PC-9 (cell line): ENCODE data around the gene TMEM208. TPM values are rescaled to one million over a fixed set of nuclear protein-coding genes. Genes with fewer than 3 reads are reported as not detected.

Experiments used
- BruUV-seq: library from RNA; stranded (reverse); fragments of 400-500 nt; replicated peaks from 2 replicates; lab custom pipeline; 2021; lab: Mats Ljungman, UMichigan
- CTCF ChIA-PET: fragments of 300-600 bp; sonication (Branson Sonifier 250); formaldehyde crosslinking; loops from one replicate; lab custom pipeline; 2022; ENCODE audit warnings: antibody characterized with exemption; lab: Charles Lee
- POLR2A ChIA-PET: fragments of 300-600 bp; sonication (Branson Sonifier 250); formaldehyde crosslinking; loops from one replicate; lab custom pipeline; 2022; ENCODE audit warnings: antibody characterized with exemption; ENCODE audit not compliant: unreplicated experiment; lab: Charles Lee
- DNase-seq, 2 experiments: peaks; one replicate each; pipeline versions ENCODE4 v3.0.0 to v3.0.0-alpha.2; 2015 to 2022; ENCODE audit warnings: mixed read lengths in 1 of 2
- H2AFZ ChIP-seq: fragments of 200-600 bp; sonication (generic); 2 replicates; pipeline ENCODE4 v1.8.1; 2017; ENCODE audit warnings: antibody characterized with exemption
- H3F3A ChIP-seq: fragments of 200-600 bp; sonication (generic); 2 replicates; pipeline ENCODE4 v1.8.1; 2017; ENCODE audit warnings: antibody characterized with exemption, mild to moderate bottlenecking, low read depth; ENCODE audit not compliant: insufficient read depth
- H3K27ac ChIP-seq: fragments of 200-600 bp; sonication (generic); 2 replicates; pipeline ENCODE4 v1.6.1; 2016; ENCODE audit warnings: mixed run types
- H3K27me3 ChIP-seq: fragments of 200-600 bp; sonication (generic); 2 replicates; pipeline ENCODE4 v1.6.1; 2016; ENCODE audit warnings: low read depth, mixed run types; ENCODE audit not compliant: insufficient read depth
- H3K36me3 ChIP-seq: fragments of 200-600 bp; sonication (generic); 2 replicates; pipeline ENCODE4 v1.6.1; 2016; ENCODE audit warnings: low read depth, mixed run types
- H3K4me1 ChIP-seq: fragments of 200-600 bp; sonication (generic); replicated peaks from 2 replicates; pipeline ENCODE4 v1.6.1; 2016; ENCODE audit warnings: mixed run types; ENCODE audit not compliant: insufficient read depth
- H3K4me2 ChIP-seq: fragments of 200-600 bp; sonication (generic); 2 replicates; pipeline ENCODE4 v1.6.1; 2017; ENCODE audit warnings: mixed run types
- H3K4me3 ChIP-seq: fragments of 200-600 bp; sonication (generic); 2 replicates; pipeline ENCODE4 v1.6.1; 2016; ENCODE audit warnings: mixed run types
- H3K79me2 ChIP-seq: fragments of 200-600 bp; sonication (generic); 2 replicates; pipeline ENCODE4 v1.6.1; 2017; ENCODE audit warnings: low read depth, mixed run types
- H3K9me2 ChIP-seq: fragments of 200-600 bp; sonication (generic); 2 replicates; pipeline ENCODE4 v1.8.1; 2017; ENCODE audit warnings: mild to moderate bottlenecking; ENCODE audit not compliant: insufficient read depth
- H3K9me3 ChIP-seq: fragments of 200-600 bp; sonication (generic); 2 replicates; pipeline ENCODE4 v1.8.1; 2016; ENCODE audit warnings: low read depth; ENCODE audit not compliant: insufficient read depth
- H4K20me1 ChIP-seq: fragments of 200-600 bp; sonication (generic); 2 replicates; pipeline ENCODE4 v1.8.1; 2017; ENCODE audit not compliant: insufficient read depth
- EZH2 ChIP-seq: fragments of 200-600 bp; sonication (generic); IDR thresholded peaks from 2 replicates; pipeline ENCODE4 v1.8.0; 2017; ENCODE audit warnings: antibody characterized with exemption, low read depth
- intact Hi-C: fragments of 100-400 bp; cut with micrococcal nuclease; formaldehyde crosslinking; loops from one replicate; pipeline ENCODE4 v1.10.0; 2022; ENCODE audit not compliant: unreplicated experiment
- total RNA-seq: library from RNA; stranded (reverse); gene quantifications from 2 replicates; pipeline ENCODE4 v1.2.3, GENCODE V29; 2021
- TF ChIP-seq, protein P1 (sequence below): fragments of 200-600 bp; sonication (generic); conservative IDR thresholded peaks from 2 replicates; pipeline ENCODE4 v1.6.1; 2017; ENCODE audit warnings: mixed run types, antibody characterized with exemption, mild to moderate bottlenecking, moderate library complexity

Gene TMEM208
- total RNA-seq, 1 experiment from 2014 or later = 39.5 TPM

DNA sequence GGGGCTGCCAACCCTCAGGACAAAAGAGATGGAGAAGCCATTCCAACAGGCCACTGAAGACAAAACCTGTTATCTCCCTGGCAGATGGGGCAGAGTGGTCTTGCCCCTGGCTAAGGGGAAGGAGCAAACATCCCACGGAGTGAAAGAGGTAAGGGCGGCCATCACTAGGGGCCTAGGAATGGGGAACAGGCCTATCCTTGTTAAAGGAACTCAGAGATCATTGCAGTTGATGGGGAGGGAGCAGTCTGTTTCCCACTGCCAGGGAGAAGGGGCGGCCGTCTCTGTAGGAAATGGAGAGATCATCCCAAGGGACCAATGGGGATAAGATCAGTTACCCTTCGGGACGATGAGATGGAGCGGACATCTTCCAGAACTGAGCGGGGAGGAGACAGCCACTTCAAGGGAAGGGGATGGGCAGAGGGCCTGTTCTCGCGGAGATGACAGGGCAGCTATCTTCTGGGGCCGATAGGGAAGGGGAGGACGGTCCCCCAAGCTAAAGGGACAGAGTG is 581 bp upstream of the TMEM208 start:
- TSS peak; percentile 37 for BruUV-seq

DNA sequence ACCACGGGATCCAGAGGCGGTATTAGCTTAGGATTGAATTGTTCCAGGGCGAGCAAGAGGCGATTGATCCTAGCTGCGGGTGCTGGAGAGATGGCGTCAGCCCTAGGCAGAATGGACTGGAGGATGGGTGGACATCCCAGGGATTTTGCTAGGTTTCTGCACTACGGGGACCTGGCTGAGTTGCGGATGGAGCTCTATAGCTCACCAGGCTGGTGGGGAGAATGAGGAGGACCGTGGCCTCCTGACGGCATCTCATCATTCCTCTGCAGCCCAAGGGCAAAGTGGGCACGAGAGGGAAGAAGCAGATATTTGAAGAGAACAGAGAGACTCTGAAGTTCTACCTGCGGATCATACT is 614 bp downstream of the TMEM208 start:
- Histone ChIP-seq H3K79me2 (peaks cover 16% of the 10 kb centered on the region), H3K4me1 (peaks cover 15% of the 10 kb centered on the region), H2AFZ (peak overlapping the region; percentile 82), H3K27me3 (no peaks in the 10 kb centered on the region), H3K9me3 (no peaks in the 10 kb centered on the region), H3F3A (peaks cover 13% of the 10 kb centered on the region; the same call in 1 of the 2 replicates), H3K36me3 (0 out of 2 replicates have a peak, but pooled peaks cover 5% of the 10 kb centered on the region), H3K27ac (peak overlapping the region; percentile 20; the same call in 1 of the 2 replicates), H3K4me3 (peak overlapping the region; percentile 91), H3K9me2 (no peaks in the 10 kb centered on the region), H3K4me2 (peak overlapping the region; percentile 90), H4K20me1 (no peaks in the 10 kb centered on the region)
- no TSS peak for BruUV-seq
- ChIA-PET CTCF (interaction anchor here (0.8 to 1.1 kb wide), 2 partner anchors 13 to 294 kb away, joined by 3 read pairs; no protein-coding TSS in a partner anchor), POLR2A (interaction anchor here (0.6 to 1.6 kb wide), 4 partner anchors 19 to 311 kb away, joined by 4 to 16 read pairs (median 11); partner anchors contain the start of gene FHOD1)
- intact Hi-C loops = loop anchor here (1.0 to 2.0 kb wide), 2 partner anchors 14 to 19 kb away; partner anchors contain the start of gene FHOD1
- DNase-seq = no peak
- no peak for TF ChIP-seq EZH2
- TF ChIP-seq, protein P1, sequence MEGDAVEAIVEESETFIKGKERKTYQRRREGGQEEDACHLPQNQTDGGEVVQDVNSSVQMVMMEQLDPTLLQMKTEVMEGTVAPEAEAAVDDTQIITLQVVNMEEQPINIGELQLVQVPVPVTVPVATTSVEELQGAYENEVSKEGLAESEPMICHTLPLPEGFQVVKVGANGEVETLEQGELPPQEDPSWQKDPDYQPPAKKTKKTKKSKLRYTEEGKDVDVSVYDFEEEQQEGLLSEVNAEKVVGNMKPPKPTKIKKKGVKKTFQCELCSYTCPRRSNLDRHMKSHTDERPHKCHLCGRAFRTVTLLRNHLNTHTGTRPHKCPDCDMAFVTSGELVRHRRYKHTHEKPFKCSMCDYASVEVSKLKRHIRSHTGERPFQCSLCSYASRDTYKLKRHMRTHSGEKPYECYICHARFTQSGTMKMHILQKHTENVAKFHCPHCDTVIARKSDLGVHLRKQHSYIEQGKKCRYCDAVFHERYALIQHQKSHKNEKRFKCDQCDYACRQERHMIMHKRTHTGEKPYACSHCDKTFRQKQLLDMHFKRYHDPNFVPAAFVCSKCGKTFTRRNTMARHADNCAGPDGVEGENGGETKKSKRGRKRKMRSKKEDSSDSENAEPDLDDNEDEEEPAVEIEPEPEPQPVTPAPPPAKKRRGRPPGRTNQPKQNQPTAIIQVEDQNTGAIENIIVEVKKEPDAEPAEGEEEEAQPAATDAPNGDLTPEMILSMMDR = no peak

More for the DNA sequence above, 581 bp upstream of the TMEM208 start:
- no peak for DNase-seq
- Histone ChIP-seq H3K27me3 (no peaks in the 10 kb centered on the region), H3K36me3 (0 out of 2 replicates have a peak, but pooled peaks cover 5% of the 10 kb centered on the region), H4K20me1 (no peaks in the 10 kb centered on the region), H3K4me3 (peak overlapping the region; percentile 91), H3K27ac (no peak overlapping the region), H3K4me2 (peak overlapping the region; percentile 90), H3K9me3 (no peaks in the 10 kb centered on the region), H3K79me2 (peaks cover 16% of the 10 kb centered on the region), H3K4me1 (peaks cover 15% of the 10 kb centered on the region), H3F3A (peaks cover 13% of the 10 kb centered on the region; the same call in 1 of the 2 replicates), H3K9me2 (no peaks in the 10 kb centered on the region), H2AFZ (peak overlapping the region; percentile 82)
- CTCF ChIA-PET = interaction anchor here (0.6 to 1.2 kb wide), 6 partner anchors 10 to 295 kb away, joined by 3 to 5 read pairs (median 3); no protein-coding TSS in a partner anchor
- POLR2A ChIA-PET = interaction anchor here (0.6 to 1.6 kb wide), 9 partner anchors 10 to 85 kb away, joined by 3 to 16 read pairs (median 5); partner anchors contain the start of gene FHOD1
- intact Hi-C loops = loop anchor here (2.0 kb wide), 1 partner anchor 20 kb away; the partner anchor contains the start of gene FHOD1
- no peak for TF ChIP-seq EZH2
- TF ChIP-seq, protein P1 = no peak

DNA sequence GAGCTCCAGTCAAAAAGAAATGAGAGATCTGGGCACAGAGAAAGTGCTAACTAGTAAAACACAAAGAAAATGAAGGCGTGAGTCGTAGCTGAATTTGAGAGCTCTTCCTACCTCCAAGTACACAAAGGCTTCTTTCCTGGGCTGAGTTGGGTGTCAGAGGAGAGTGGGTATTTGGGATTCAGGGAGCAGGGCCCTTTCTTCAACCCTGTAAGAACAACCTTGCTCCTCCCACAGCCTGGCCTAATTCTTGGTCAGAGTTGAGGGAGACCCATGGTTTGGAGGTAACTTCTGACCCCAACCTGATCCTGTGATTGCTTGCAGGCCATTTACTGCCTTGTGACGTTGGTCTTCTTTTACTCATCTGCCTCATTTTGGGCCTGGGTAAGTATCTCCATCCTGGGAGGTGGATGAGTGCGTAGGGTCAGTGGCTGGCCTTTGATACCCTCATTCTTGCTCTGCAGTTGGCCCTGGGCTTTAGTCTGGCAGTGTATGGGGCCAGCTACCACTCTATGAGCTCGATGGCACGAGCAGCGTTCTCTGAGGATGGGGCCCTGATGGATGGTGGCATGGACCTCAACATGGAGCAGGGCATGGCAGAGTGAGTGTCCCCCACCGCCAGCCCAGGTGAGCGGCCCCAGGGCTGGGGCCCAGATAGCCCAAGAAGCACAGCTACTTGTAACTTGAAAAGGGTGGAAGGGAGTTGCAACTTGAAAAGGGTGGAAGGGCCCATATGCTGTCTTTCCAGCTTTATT is 1.3 kb downstream of the TMEM208 start:
- Histone ChIP-seq H3K9me2 (no peaks in the 10 kb centered on the region), H3F3A (peaks cover 18% of the 10 kb centered on the region), H4K20me1 (no peaks in the 10 kb centered on the region), H3K4me3 (peak overlapping the region; percentile 91), H3K27ac (no peak overlapping the region), H3K4me2 (peak overlapping the region; percentile 90), H3K27me3 (no peaks in the 10 kb centered on the region), H3K36me3 (peaks cover 5% of the 10 kb centered on the region; the same call in 1 of the 2 replicates), H2AFZ (no peak overlapping the region), H3K4me1 (peaks cover 15% of the 10 kb centered on the region), H3K79me2 (peaks cover 16% of the 10 kb centered on the region), H3K9me3 (no peaks in the 10 kb centered on the region)
- ChIA-PET CTCF (interaction anchor here (1.1 kb wide), 1 partner anchor 14 kb away, joined by 3 read pairs; no protein-coding TSS in a partner anchor), POLR2A (interaction anchor here (0.6 to 0.8 kb wide), 2 partner anchors 30 to 310 kb away, joined by 4 to 11 read pairs; no protein-coding TSS in a partner anchor)
- no TSS peak for BruUV-seq
- no peak for DNase-seq
- intact Hi-C loops = no loop called here
- TF ChIP-seq, protein P1 = no peak
- no peak for TF ChIP-seq EZH2
